Nephron (organoid): ENCODE results near the gene FAM118B.

Experiments used
- H3K27ac Mint-ChIP-seq, 3 experiments: 2 replicates each; pipeline ENCODE4 v1.8.0; 2020; ENCODE audit warnings: mixed read lengths in 3 of 3, mild to moderate bottlenecking in 2 of 3, moderate library complexity in 1 of 3
- H3K27me3 Mint-ChIP-seq: 2 replicates; pipeline ENCODE4 v1.8.0; 2021; ENCODE audit warnings: low read depth, mild to moderate bottlenecking, moderate library complexity, mixed read lengths
- H3K36me3 Mint-ChIP-seq: 2 replicates; pipeline ENCODE4 v1.8.0; 2020; ENCODE audit warnings: low read depth, mixed read lengths
- H3K4me1 Mint-ChIP-seq: 2 replicates; pipeline ENCODE4 v1.8.0; 2020; ENCODE audit warnings: mixed read lengths
- H3K4me3 Mint-ChIP-seq, 3 experiments: 2 replicates each; pipeline ENCODE4 v1.8.0; 2020; ENCODE audit warnings: mild to moderate bottlenecking in 3 of 3, mixed read lengths in 3 of 3, moderate library complexity in 2 of 3
- H3K9me3 Mint-ChIP-seq: 2 replicates; pipeline ENCODE4 v1.8.0; 2020; ENCODE audit warnings: mixed read lengths
- TF ChIP-seq, protein P1 (sequence below), 3 experiments: fragments of 200-600 bp; sonication (generic); IDR thresholded peaks; one replicate each; pipeline ENCODE4 v1.5.0; 2021; ENCODE audit warnings: antibody characterized with exemption in 3 of 3; ENCODE audit not compliant: unreplicated experiment in 3 of 3

FAM118B gene

DNA sequence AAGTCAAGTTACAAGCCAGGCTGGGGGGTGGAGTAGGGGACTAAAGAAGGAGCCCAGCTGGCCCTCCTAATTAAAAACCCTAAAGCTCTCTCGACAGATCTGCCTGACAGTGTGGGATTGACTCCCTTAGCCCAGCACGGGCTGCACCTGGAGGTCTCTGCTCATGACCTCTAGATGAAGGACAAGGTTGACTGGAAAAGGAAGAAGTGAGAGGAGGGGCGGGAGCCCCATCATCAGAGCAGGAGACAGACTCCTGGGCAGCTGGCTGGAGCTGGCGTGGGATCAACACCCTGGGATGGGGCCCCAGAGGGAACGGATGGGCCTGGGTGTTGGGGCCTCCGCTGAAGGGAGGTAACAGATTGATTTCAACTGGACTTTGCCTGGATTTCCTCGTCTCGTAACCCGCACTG lies 46.3 kb upstream of the FAM118B start:
- peak overlapping the region; percentile 96 to 99 (median 97) for H3K27ac Mint-ChIP-seq
- H3K4me1 Mint-ChIP-seq, result peaks cover 79% of the 10 kb centered on the region
- no peaks in the 10 kb centered on the region for H3K9me3 Mint-ChIP-seq
- TF ChIP-seq, protein P1, sequence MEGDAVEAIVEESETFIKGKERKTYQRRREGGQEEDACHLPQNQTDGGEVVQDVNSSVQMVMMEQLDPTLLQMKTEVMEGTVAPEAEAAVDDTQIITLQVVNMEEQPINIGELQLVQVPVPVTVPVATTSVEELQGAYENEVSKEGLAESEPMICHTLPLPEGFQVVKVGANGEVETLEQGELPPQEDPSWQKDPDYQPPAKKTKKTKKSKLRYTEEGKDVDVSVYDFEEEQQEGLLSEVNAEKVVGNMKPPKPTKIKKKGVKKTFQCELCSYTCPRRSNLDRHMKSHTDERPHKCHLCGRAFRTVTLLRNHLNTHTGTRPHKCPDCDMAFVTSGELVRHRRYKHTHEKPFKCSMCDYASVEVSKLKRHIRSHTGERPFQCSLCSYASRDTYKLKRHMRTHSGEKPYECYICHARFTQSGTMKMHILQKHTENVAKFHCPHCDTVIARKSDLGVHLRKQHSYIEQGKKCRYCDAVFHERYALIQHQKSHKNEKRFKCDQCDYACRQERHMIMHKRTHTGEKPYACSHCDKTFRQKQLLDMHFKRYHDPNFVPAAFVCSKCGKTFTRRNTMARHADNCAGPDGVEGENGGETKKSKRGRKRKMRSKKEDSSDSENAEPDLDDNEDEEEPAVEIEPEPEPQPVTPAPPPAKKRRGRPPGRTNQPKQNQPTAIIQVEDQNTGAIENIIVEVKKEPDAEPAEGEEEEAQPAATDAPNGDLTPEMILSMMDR (IDR thresholded peaks at IDR 0.05; ENCODE audit: unreplicated experiment in 3 of 3), result no peak
- peaks cover 3% of the 10 kb centered on the region for H3K27me3 Mint-ChIP-seq
- no peaks in the 10 kb centered on the region for H3K36me3 Mint-ChIP-seq
- peak overlapping the region in 2 of 3 experiments; percentile 23 to 49 for H3K4me3 Mint-ChIP-seq

DNA sequence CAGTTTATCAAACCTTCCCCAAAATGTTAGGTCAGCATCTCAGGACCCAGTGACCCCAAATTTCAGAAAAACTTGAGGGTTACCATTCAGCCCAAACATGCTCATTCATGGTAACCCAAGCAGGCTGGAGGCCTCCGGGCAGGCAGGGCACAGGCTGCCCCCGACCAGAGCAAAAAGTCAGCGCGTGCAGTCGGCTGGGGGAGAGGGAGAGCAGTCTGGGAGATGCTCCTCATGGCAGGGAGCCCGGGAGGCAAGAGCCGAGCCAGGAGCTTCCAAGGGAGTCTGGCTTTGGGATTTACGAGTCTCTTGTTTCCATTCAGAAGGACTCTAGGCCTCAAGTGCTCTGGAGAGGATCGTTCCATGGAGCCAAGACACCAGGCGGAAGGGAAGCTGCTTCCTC lies 45.8 kb upstream of the FAM118B start:
- TF ChIP-seq, protein P1 (IDR thresholded peaks at IDR 0.05; ENCODE audit: unreplicated experiment in 3 of 3), result no peak
- Mint-ChIP-seq H3K4me1 (peaks cover 75% of the 10 kb centered on the region), H3K36me3 (no peaks in the 10 kb centered on the region), H3K27ac (peak overlapping the region; percentile 96 to 99 (median 97)), H3K4me3 (peak overlapping the region in 1 of 3 experiments; percentile 57), H3K27me3 (peaks cover under 1% of the 10 kb centered on the region), H3K9me3 (no peaks in the 10 kb centered on the region)

DNA sequence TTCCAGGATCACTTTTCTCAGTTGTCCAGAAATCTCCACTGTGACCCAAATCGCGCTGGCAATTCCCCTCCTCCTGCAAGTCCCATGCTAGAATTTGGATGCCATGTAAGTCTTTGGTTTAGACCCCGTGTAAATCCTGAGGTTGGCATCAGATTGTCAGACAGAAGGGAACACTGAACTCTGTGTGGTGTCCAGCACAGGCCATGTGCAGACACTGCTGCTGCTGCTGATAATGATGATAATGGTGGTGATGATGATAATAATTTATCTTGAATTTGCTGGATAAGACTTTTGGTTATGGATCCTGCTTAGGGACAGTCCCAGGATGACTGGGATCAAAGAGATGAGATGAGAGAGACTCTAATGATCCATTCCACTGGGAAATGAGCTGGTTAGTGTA lies 45.2 kb upstream of the FAM118B start:
- Mint-ChIP-seq H3K4me3 (no peak overlapping the region), H3K4me1 (peaks cover 76% of the 10 kb centered on the region), H3K9me3 (no peaks in the 10 kb centered on the region), H3K27ac (peak overlapping the region; percentile 96 to 99 (median 97)), H3K27me3 (no peaks in the 10 kb centered on the region), H3K36me3 (no peaks in the 10 kb centered on the region)
- TF ChIP-seq, protein P1 (IDR thresholded peaks at IDR 0.05; ENCODE audit: unreplicated experiment in 3 of 3), result no peak

DNA sequence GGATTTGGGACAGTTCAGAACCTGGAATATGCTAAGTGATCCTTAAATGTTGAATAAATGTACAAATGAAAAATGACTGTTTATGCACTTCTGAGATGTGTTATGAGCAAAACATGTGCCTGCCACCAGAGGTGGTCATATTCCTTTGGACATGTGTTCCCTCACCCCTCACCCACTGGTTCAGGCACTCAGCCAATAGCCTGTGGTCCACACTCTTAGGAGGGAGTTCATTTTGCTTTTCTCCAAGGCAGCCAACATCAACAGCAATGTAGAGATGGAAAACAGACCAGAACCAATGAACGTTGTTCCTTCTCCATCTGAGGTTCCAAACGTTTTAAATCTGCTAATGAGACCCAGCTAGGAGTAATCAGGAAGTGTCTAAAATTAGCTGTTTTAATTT lies 44.1 kb upstream of the FAM118B start:
- Mint-ChIP-seq H3K27me3 (no peaks in the 10 kb centered on the region), H3K27ac (peak overlapping the region; percentile 96 to 99 (median 97)), H3K9me3 (peaks cover 2% of the 10 kb centered on the region), H3K4me3 (peak overlapping the region in 1 of 3 experiments; percentile 7), H3K4me1 (peaks cover 74% of the 10 kb centered on the region), H3K36me3 (no peaks in the 10 kb centered on the region)
- TF ChIP-seq, protein P1 (IDR thresholded peaks at IDR 0.05; ENCODE audit: unreplicated experiment in 3 of 3), result no peak

DNA sequence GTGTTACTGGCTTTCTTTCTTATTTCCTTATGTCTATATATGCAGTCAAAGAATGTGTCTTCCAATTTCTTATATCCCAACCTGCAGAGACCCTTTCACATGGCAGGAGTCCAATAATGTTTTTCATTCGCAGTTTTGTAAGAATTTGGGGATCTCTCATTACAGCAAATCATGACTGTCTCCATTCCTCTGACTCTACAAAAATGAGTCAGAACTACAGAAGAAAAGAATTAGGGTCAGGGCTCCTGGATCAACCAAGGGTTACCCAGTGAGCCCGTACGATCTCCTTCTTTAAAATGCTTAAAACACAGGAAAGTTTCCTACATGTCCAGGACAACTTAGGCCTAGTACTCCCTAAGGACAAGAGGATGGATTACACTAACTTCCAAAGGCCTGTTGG lies 42.3 kb upstream of the FAM118B start:
- no peaks in the 10 kb centered on the region for H3K36me3 Mint-ChIP-seq
- H3K4me1 Mint-ChIP-seq, result peaks cover 64% of the 10 kb centered on the region
- H3K27me3 Mint-ChIP-seq, result peaks cover 7% of the 10 kb centered on the region
- peaks cover 2% of the 10 kb centered on the region for H3K9me3 Mint-ChIP-seq
- H3K4me3 Mint-ChIP-seq, result no peak overlapping the region
- H3K27ac Mint-ChIP-seq, result peak overlapping the region; percentile 10 to 99 (median 68)
- TF ChIP-seq, protein P1 (IDR thresholded peaks at IDR 0.05; ENCODE audit: unreplicated experiment in 3 of 3), result no peak

DNA sequence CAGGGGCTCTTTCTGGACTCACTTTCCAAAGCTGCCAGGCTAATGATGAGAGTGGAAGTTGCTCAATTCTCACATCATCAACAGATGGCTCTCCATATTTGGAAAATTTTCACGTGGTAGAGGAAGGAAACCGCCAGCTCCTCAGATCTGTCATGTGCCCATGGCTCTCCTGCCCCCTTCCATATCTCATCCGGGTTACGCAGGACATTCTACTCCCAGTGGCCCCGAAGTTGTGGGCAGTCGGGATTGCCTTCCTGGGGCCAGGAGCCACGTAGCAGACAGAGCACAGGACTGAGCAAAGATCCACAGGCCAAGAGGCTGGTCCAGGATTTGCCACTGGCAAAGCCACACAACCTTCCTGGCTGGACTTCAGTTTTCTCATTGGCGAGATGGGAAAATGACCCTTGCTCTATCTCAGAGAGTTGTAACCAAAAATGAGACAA lies 39.0 kb upstream of the FAM118B start:
- H3K9me3 Mint-ChIP-seq, result peaks cover 2% of the 10 kb centered on the region
- TF ChIP-seq, protein P1 (IDR thresholded peaks at IDR 0.05; ENCODE audit: unreplicated experiment in 3 of 3), result no peak
- H3K4me3 Mint-ChIP-seq, result no peak overlapping the region
- no peaks in the 10 kb centered on the region for H3K36me3 Mint-ChIP-seq
- H3K4me1 Mint-ChIP-seq, result peaks cover 42% of the 10 kb centered on the region
- peak overlapping the region in 2 of 3 experiments; percentile 49 to 51 for H3K27ac Mint-ChIP-seq
- peaks cover 7% of the 10 kb centered on the region for H3K27me3 Mint-ChIP-seq
